Esophagus muscularis mucosa (tissue), 4 donors: ENCODE data around the gene UHRF1.

Experiments used
- EP300 ChIP-seq: sonication (generic); formaldehyde crosslinking; IDR thresholded peaks from one replicate; pipeline ENCODE4 v1.6.1; 2017; ENCODE audit warnings: antibody characterized with exemption
- POLR2A ChIP-seq: fragments of 450-650 bp; IDR thresholded peaks from one replicate; pipeline ENCODE4 v1.6.1; 2017; ENCODE audit warnings: antibody characterized with exemption, moderate library complexity, mild to moderate bottlenecking, low read depth
- TF ChIP-seq, protein P1 (sequence below), 3 experiments: fragments of 200-600 bp in 2 of 3; fragments of 450-650 bp in 1 of 3; sonication (generic) in 2 of 3; IDR thresholded peaks; one replicate each; pipeline ENCODE4 v1.5.1; 2017 to 2019; ENCODE audit warnings: antibody characterized with exemption in 3 of 3, mild to moderate bottlenecking in 2 of 3, moderate library complexity in 1 of 3

GRCh38 chr19:4971424-4971793 lies 62.1 kb downstream of the UHRF1 start:
- TF ChIP-seq, protein P1, sequence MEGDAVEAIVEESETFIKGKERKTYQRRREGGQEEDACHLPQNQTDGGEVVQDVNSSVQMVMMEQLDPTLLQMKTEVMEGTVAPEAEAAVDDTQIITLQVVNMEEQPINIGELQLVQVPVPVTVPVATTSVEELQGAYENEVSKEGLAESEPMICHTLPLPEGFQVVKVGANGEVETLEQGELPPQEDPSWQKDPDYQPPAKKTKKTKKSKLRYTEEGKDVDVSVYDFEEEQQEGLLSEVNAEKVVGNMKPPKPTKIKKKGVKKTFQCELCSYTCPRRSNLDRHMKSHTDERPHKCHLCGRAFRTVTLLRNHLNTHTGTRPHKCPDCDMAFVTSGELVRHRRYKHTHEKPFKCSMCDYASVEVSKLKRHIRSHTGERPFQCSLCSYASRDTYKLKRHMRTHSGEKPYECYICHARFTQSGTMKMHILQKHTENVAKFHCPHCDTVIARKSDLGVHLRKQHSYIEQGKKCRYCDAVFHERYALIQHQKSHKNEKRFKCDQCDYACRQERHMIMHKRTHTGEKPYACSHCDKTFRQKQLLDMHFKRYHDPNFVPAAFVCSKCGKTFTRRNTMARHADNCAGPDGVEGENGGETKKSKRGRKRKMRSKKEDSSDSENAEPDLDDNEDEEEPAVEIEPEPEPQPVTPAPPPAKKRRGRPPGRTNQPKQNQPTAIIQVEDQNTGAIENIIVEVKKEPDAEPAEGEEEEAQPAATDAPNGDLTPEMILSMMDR (IDR thresholded peaks at IDR 0.05), result no peak
- no peak for TF ChIP-seq POLR2A
- TF ChIP-seq EP300, result no peak
